A549 (cell line): ENCODE data around the gene CAMSAP1. TPM values are rescaled to one million over a fixed set of nuclear protein-coding genes. Genes with fewer than 3 reads are reported as not detected.

Experiments used
- ATAC-seq, 2 experiments: fragments of 200-7000 bp in 1 of 2; fragments of >200 bp in 1 of 2; cut with Nextera tagmentation in 1 of 2; cut with Tn5 transposase in 1 of 2; 3 replicates each; pipeline versions ENCODE4 v1.8.0 to v1.9.1; 2018 to 2020; ENCODE audit warnings: mild to moderate bottlenecking in 1 of 2, moderate library complexity in 1 of 2
- CTCF ChIA-PET: fragments of 300-600 bp; sonication (Branson Sonifier 250); formaldehyde crosslinking; extraction: SDS; loops from one replicate; lab custom pipeline; 2021; ENCODE audit warnings: antibody characterized with exemption, inconsistent platforms; lab: Yijun Ruan, JAX
- POLR2A ChIA-PET: fragments of 350-600 bp; formaldehyde crosslinking; extraction: SDS; loops from one replicate; lab custom pipeline; 2021; ENCODE audit warnings: antibody characterized with exemption, inconsistent platforms; lab: Yijun Ruan, JAX
- DNase-seq, 2 experiments: peaks; one replicate each; pipeline versions ENCODE4 v3.0.0 to v3.0.0-alpha.2; 2011 to 2016; ENCODE audit warnings: low read depth in 1 of 2, low spot score in 1 of 2
- FAIRE-seq: peaks from 2 replicates; lab custom pipeline; 2011; peaks lifted over from hg19 to GRCh38; lab: Jason Lieb, UNC
- H3K27ac ChIP-seq, 2 experiments: fragments of >200 bp; sonication (Bioruptor Twin); formaldehyde crosslinking; 3 replicates each; pipeline ENCODE4 v1.5.1; 2016 to 2017
- H3K4me1 ChIP-seq: fragments of >200 bp; sonication (Bioruptor Twin); formaldehyde crosslinking; 3 replicates; pipeline ENCODE4 v1.6.1; 2016
- H3K4me2 ChIP-seq: fragments of >200 bp; sonication (Bioruptor Twin); formaldehyde crosslinking; 3 replicates; pipeline ENCODE4 v1.6.1; 2016
- H3K4me3 ChIP-seq: fragments of >200 bp; sonication (Bioruptor Twin); formaldehyde crosslinking; 3 replicates; pipeline ENCODE4 v1.5.1; 2016
- H3K9me3 ChIP-seq: fragments of >200 bp; sonication (Bioruptor Twin); formaldehyde crosslinking; 3 replicates; pipeline ENCODE4 v1.6.1; 2016
- ATOH8 ChIP-seq: fragments of 250-450 bp; sonication (Bioruptor Pico); IDR thresholded peaks from 2 replicates; pipeline ENCODE4 v1.5.0; 2020; ENCODE audit warnings: low read depth, mild to moderate bottlenecking, moderate library complexity
- BHLHE40 ChIP-seq: IDR thresholded peaks from 2 replicates; pipeline ENCODE4 v1.6.1; 2012; ENCODE audit warnings: low read depth, low read length, inconsistent platforms
- CBX8 ChIP-seq: fragments of 200-600 bp; sonication (generic); IDR thresholded peaks from 2 replicates; pipeline ENCODE4 v1.6.1; 2016
- CHD4 ChIP-seq: fragments of 200-600 bp; sonication (generic); IDR thresholded peaks from 2 replicates; pipeline ENCODE4 v1.6.1; 2016; ENCODE audit warnings: antibody characterized with exemption, mild to moderate bottlenecking, borderline replicate concordance
- E2F6 ChIP-seq: IDR thresholded peaks from 2 replicates; pipeline ENCODE4 v1.6.1; 2012; ENCODE audit warnings: low read depth, borderline replicate concordance
- ELK1 ChIP-seq: fragments of 150-350 bp; IDR thresholded peaks from 2 replicates; pipeline ENCODE4 v1.6.1; 2014; ENCODE audit warnings: low read depth, mild to moderate bottlenecking, low read length
- FOXS1 ChIP-seq: fragments of 250-450 bp; sonication (Bioruptor Pico); IDR thresholded peaks from 2 replicates; pipeline ENCODE4 v1.5.0; 2020; ENCODE audit warnings: mild to moderate bottlenecking, moderate library complexity
- HES2 ChIP-seq: fragments of >200 bp; sonication (Bioruptor Twin); formaldehyde crosslinking; IDR thresholded peaks from 2 replicates; pipeline ENCODE4 v1.6.1; 2016
- HMGXB4 ChIP-seq: fragments of 250-450 bp; sonication (Bioruptor Pico); IDR thresholded peaks from 2 replicates; pipeline ENCODE4 v1.5.0; 2021; ENCODE audit warnings: mild to moderate bottlenecking, moderate library complexity, borderline replicate concordance
- HOXA7 ChIP-seq: fragments of 250-450 bp; sonication (Bioruptor Pico); IDR thresholded peaks from 2 replicates; pipeline ENCODE4 v1.5.0; 2020; ENCODE audit warnings: mild to moderate bottlenecking, moderate library complexity
- JUN ChIP-seq, 2 experiments: fragments of >200 bp; sonication (Bioruptor Twin); formaldehyde crosslinking; IDR thresholded peaks; 2 replicates in 1 of 2; 3 replicates in 1 of 2; pipeline ENCODE4 v1.6.1; 2016 to 2017
- KDM1A ChIP-seq: fragments of 200-600 bp; sonication (generic); IDR thresholded peaks from 2 replicates; pipeline ENCODE4 v1.6.1; 2016; ENCODE audit warnings: low read depth, mild to moderate bottlenecking
- MAX ChIP-seq: IDR thresholded peaks from 2 replicates; pipeline ENCODE4 v1.6.1; 2012
- REST ChIP-seq: fragments of 200-600 bp; sonication (generic); IDR thresholded peaks from 2 replicates; pipeline ENCODE4 v1.6.1; 2016; ENCODE audit warnings: antibody characterized with exemption, mild to moderate bottlenecking, moderate library complexity
- SREBF2 ChIP-seq: fragments of 450-650 bp; IDR thresholded peaks from 2 replicates; pipeline ENCODE4 v1.6.1; 2014; ENCODE audit warnings: mild to moderate bottlenecking, moderate library complexity
- TP53 ChIP-seq: fragments of 250-450 bp; sonication (Bioruptor Pico); IDR thresholded peaks from 2 replicates; pipeline ENCODE4 v1.5.0; 2021; ENCODE audit warnings: mild to moderate bottlenecking, moderate library complexity
- ZC3H11A ChIP-seq: fragments of 450-650 bp; IDR thresholded peaks from 2 replicates; pipeline ENCODE4 v1.6.1; 2014; ENCODE audit warnings: antibody characterized with exemption, mild to moderate bottlenecking
- ZFP36 ChIP-seq: fragments of 450-650 bp; IDR thresholded peaks from 2 replicates; pipeline ENCODE4 v1.6.1; 2014; ENCODE audit warnings: borderline replicate concordance; ENCODE audit not compliant: partially characterized antibody
- ZSCAN20 ChIP-seq: fragments of 250-450 bp; sonication (Bioruptor Pico); IDR thresholded peaks from 2 replicates; pipeline ENCODE4 v1.8.0; 2022; ENCODE audit warnings: mild to moderate bottlenecking, moderate library complexity
- WGBS: methylation state at CpG from one replicate; pipeline ENCODE4 v1.1.6; 2017; ENCODE audit errors: missing lambda C conversion rate; 5-methylcytosine and 5-hydroxymethylcytosine counted together
- polyA plus RNA-seq, 4 experiments: library from polyadenylated mRNA; depleted of rRNA in 3 of 4; stranded (reverse); fragments of >200 nt; fragmentation: RNase III in 1 of 4; extraction: RNeasy Plus Mini Kit Qiagen cat#74134 plus additional on column Dnase treatment in 1 of 4; gene quantifications; 2 replicates in 3 of 4; 3 replicates in 1 of 4; pipeline ENCODE4 v1.2.3, GENCODE V29; 2011 to 2017

Gene CAMSAP1
- polyA plus RNA-seq, 2 of the 4 experiments (the other 2 are of a cell fraction), result 8.6 to 15.0 TPM

DNA sequence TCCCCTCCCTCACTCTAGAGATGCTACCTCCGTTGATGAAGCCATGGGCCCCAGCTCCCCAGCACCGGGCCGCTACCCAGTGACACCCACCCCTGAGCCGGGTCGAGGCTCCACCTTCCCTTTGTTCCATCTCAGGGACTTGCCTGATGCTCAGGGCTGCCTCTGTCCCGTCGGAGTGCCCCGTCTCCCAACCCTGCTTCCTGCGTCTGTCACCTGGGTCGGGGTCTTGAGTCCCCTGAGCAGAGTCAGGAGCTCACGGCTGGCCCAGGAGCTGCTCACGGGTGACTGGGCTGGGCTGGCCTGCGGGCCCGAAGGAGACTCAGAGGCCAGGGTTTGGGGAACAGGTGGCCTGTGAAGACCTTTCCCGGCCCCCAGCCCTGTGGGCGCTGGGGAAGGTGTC lies 120.0 kb downstream of the CAMSAP1 start:
- 48% methylated on average over 7 of the region's 16 CpGs for WGBS
- no peak for FAIRE-seq
- ChIA-PET CTCF (interaction anchor here (0.6 to 1.9 kb wide), 7 partner anchors 10 to 184 kb away, joined by 3 to 5 read pairs (median 4); no protein-coding TSS in a partner anchor), POLR2A (no interaction called here)
- H3K9me3 ChIP-seq, result no peaks in the 10 kb centered on the region
- no peak for TF ChIP-seq MAX
- H3K27ac ChIP-seq, result no peak overlapping the region
- H3K4me1 ChIP-seq, result no peaks in the 10 kb centered on the region
- H3K4me3 ChIP-seq, result no peak overlapping the region
- no peak for DNase-seq
- H3K4me2 ChIP-seq, result no peak overlapping the region
- no peak for ATAC-seq

GRCh38 chr9:135786146-135786690 lies 121.1 kb downstream of the CAMSAP1 start:
- Histone ChIP-seq H3K4me2 (no peak overlapping the region), H3K9me3 (no peaks in the 10 kb centered on the region), H3K27ac (no peak overlapping the region), H3K4me1 (no peaks in the 10 kb centered on the region), H3K4me3 (no peak overlapping the region)
- no peak for DNase-seq
- no peak for ATAC-seq
- ChIA-PET CTCF (interaction anchor here (1.9 kb wide), 1 partner anchor 11 kb away, joined by 5 read pairs; no protein-coding TSS in a partner anchor), POLR2A (no interaction called here)
- TF ChIP-seq CHD4 (no peak), ZFP36 (no peak), HMGXB4 (CRISPR knock-in tag) (no peak), FOXS1 (no peak), KDM1A (no peak), REST (no peak), HES2 (no peak), TP53 (CRISPR knock-in tag) (no peak), ZC3H11A (no peak), E2F6 (no peak), SREBF2 (no peak), ELK1 (no peak), ZSCAN20 (CRISPR knock-in tag) (no peak), HOXA7 (no peak), CBX8 (no peak), ATOH8 (CRISPR knock-in tag) (no peak), BHLHE40 (no peak), JUN (IDR thresholded peaks at IDR 0.05) (no peak)
- 60% methylated on average over 1 of the region's 44 CpGs for WGBS
- no peak for FAIRE-seq
